ENCODE measurements around the gene C11orf86. TPM values are rescaled to one million over a fixed set of nuclear protein-coding genes. Genes with fewer than 3 reads are reported as not detected.

Gene C11orf86
- total RNA-seq, 4 donors from 2014 or later = not detected

DNA sequence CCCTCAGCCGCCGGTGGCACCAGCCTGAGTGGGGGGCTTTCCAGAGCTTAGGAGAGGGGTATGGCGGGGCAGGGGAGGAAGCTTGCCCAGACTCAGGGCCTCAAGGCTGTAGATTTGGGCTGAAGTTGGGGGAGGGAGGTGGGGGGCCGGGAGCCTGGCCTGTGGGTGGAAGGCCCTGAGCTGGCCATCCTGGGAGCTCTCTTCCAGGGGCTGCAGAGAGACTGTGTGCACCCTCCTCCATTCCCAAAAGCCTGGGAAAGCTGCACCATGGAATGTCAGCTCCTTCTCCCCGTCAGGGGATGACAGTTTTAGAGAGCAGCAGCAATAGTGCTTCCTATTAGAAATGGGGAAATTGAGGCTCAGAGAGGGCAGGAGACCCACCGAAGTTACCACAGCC is 48.9 kb downstream of the C11orf86 start:
- DNase-seq = no peak
- Histone ChIP-seq H3K9me3 (no peaks in the 10 kb centered on the region), H3K4me1 (peaks cover 4 to 16% of the 10 kb centered on the region in 2 donors), H3K27ac (no peak overlapping the region), H3K4me3 (replicated peaks in 1 of 3) (peak overlapping the region in 1 of 3 donors; percentile 21), H3K36me3 (no peaks in the 10 kb centered on the region), H3K27me3 (no peaks in the 10 kb centered on the region)
- TF ChIP-seq POLR2A (IDR thresholded peaks at IDR 0.05) (no peak), CTCF (IDR thresholded peaks at IDR 0.05) (no peak)
- 43 to 55% methylated on average over 2 to 5 of the region's 6 CpGs for WGBS, 2 donors
- intact Hi-C loops (cut with DNase I) = no loop called here

DNA sequence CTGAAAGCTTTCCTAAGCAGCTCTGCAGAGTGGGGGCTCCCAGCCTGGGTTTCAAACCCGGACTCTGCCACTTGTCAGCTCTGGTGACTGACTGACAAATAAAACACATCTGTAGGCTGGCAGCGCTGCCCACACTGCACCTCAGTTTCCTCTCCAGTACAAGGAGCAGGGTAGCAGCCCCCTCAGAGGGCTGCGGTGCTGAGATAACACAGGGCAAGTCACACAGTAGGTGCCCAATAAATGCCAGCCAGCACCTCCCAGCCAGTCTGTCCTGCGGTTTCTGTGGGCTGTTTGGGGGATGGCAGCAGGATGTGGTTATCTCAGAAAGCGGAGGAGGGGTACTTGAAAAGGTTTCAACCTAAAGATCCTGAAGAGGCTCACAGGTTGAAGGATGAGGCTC is 49.3 kb downstream of the C11orf86 start:
- WGBS, 2 donors = 67 to 86% methylated on average over 3 to 4 of the region's 5 CpGs
- H3K4me3 ChIP-seq (replicated peaks in 1 of 3) = no peak overlapping the region

DNA sequence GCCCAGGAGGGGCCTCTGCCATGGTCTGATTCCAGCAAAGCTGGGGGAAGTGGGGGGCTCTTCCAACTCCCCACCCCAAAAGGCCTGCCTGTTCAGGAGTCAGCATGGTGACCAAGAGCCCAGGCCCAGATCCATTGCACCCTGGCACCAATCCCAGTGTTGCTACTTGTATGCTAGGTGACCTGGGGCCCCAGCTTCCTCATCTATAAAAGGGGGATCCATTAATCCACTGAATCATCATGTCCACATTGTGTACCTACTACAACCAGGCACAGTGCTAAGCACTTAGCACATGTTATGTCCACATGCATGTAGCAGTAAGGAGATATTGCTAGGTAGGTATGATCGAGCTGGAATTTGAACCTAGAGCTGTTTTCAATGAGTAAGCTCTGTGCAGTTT is 49.9 kb downstream of the C11orf86 start:
- H3K4me1 ChIP-seq = peaks cover 4 to 16% of the 10 kb centered on the region in 2 donors
- no peaks in the 10 kb centered on the region for H3K9me3 ChIP-seq
- H3K27me3 ChIP-seq = no peaks in the 10 kb centered on the region
- H3K36me3 ChIP-seq = no peaks in the 10 kb centered on the region
- H3K27ac ChIP-seq = no peak overlapping the region
- WGBS, 2 donors = 94 to 100% methylated on average over 1 of the region's 1 CpG
- H3K4me3 ChIP-seq (replicated peaks in 1 of 3) = no peak overlapping the region
- DNase-seq = no peak
- TF ChIP-seq CTCF (IDR thresholded peaks at IDR 0.05) (no peak), POLR2A (IDR thresholded peaks at IDR 0.05) (no peak)
- intact Hi-C loops (cut with DNase I) = no loop called here

More for the DNA sequence above, 49.3 kb downstream of the C11orf86 start:
- H3K27ac ChIP-seq = no peak overlapping the region
- no peaks in the 10 kb centered on the region for H3K27me3 ChIP-seq
- H3K4me1 ChIP-seq = peaks cover 4 to 16% of the 10 kb centered on the region in 2 donors
- TF ChIP-seq CTCF (IDR thresholded peaks at IDR 0.05) = no peak
- H3K36me3 ChIP-seq = no peaks in the 10 kb centered on the region
- H3K9me3 ChIP-seq = no peaks in the 10 kb centered on the region
- DNase-seq = no peak
- intact Hi-C loops (cut with DNase I) = no loop called here

GRCh38 chr11:67025750-67026149 is 50.6 kb downstream of the C11orf86 start:
- Histone ChIP-seq H3K4me3 (replicated peaks in 1 of 3) (no peak overlapping the region), H3K4me1 (peaks cover 4 to 16% of the 10 kb centered on the region in 2 donors), H3K27me3 (no peaks in the 10 kb centered on the region), H3K36me3 (no peaks in the 10 kb centered on the region), H3K27ac (no peak overlapping the region), H3K9me3 (no peaks in the 10 kb centered on the region)
- DNase-seq = no peak
- 81 to 82% methylated on average over 7 to 8 of the region's 8 CpGs for WGBS, 2 donors
- no peak for TF ChIP-seq CTCF (IDR thresholded peaks at IDR 0.05)
- no peak for TF ChIP-seq POLR2A (IDR thresholded peaks at IDR 0.05)
- intact Hi-C loops (cut with DNase I) = no loop called here

Small RNA genes within 50 kb of the gene (microRNA-seq; reads per million reads assigned to microRNA genes)
- not detected for gene MIR3163

Small RNA genes within 50 kb of the gene (small RNA-seq; reads per million reads assigned to genes)
- not detected for gene MIR3163

Other genes starting within 250 kb of the C11orf86 start
- 1 to 10 TPM in 2 of 4 donors, under 1 TPM in 2; 0.25 to 1.6 (median 0.83) TPM for gene SPTBN2, start 246.1 kb upstream of the C11orf86 start, total RNA-seq
- gene RCE1, start 131.9 kb upstream of the C11orf86 start, total RNA-seq = 10 to 100 TPM; 10.8 to 23.6 (median 16.1) TPM
- 1 to 10 TPM; 4.7 to 7.5 (median 5.9) TPM for gene LRFN4, start 118.2 kb upstream of the C11orf86 start, total RNA-seq
- 10 to 100 TPM in 3 of 4 donors, 1 to 10 TPM in 1; 5.4 to 34.3 (median 21.9) TPM for gene PC, start 16.9 kb upstream of the C11orf86 start, total RNA-seq
- under 1 TPM in 3 of 4 donors, not detected in 1; 0.13 to 0.44 (median 0.22) TPM for gene SYT12, start 47.8 kb downstream of the C11orf86 start, total RNA-seq
- 10 to 100 TPM; 27.8 to 85.2 (median 56.8) TPM for gene RHOD, start 81.5 kb downstream of the C11orf86 start, total RNA-seq
- gene KDM2A, start 144.0 kb downstream of the C11orf86 start, total RNA-seq = 10 to 100 TPM; 38.7 to 88.1 (median 73.5) TPM

Data from thyroid gland (tissue), 4 donors.